Neural progenitor cell (in vitro differentiated cells): ENCODE measurements around the gene ZNF200.

ENCODE experiments used
- CTCF ChIP-seq: fragments of 200-600 bp; sonication (generic); IDR thresholded peaks from 2 replicates; pipeline ENCODE4 v1.5.1; 2017; ENCODE audit warnings: antibody characterized with exemption, mild to moderate bottlenecking
- EZH2 ChIP-seq: fragments of 200-600 bp; sonication (generic); IDR thresholded peaks from 2 replicates; pipeline ENCODE4 v1.6.1; 2017; ENCODE audit warnings: antibody characterized with exemption, mild to moderate bottlenecking, moderate library complexity
- EZH2phosphoT487 ChIP-seq: fragments of 200-600 bp; sonication (generic); IDR thresholded peaks from 2 replicates; pipeline ENCODE4 v1.6.1; 2017; ENCODE audit warnings: antibody characterized with exemption

GRCh38 chr16:3187798-3188674 lies 46.9 kb downstream of the ZNF200 start, which contains the start of gene OR1F1:
- no peak for TF ChIP-seq CTCF
- no peak for TF ChIP-seq EZH2
- TF ChIP-seq EZH2phosphoT487: no peak
